Germinal center (tissue), 1 donor: ENCODE results near the gene BEAN1.

Source experiments
- DNase-seq: peaks from one replicate; pipeline ENCODE4 v3.0.0; 2012; ENCODE audit warnings: mixed read lengths, low spot score

The BEAN1 gene, protein sequence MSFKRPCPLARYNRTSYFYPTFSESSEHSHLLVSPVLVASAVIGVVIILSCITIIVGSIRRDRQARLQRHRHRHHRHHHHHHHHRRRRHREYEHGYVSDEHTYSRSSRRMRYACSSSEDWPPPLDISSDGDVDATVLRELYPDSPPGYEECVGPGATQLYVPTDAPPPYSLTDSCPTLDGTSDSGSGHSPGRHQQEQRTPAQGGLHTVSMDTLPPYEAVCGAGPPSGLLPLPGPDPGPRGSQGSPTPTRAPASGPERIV

DNA sequence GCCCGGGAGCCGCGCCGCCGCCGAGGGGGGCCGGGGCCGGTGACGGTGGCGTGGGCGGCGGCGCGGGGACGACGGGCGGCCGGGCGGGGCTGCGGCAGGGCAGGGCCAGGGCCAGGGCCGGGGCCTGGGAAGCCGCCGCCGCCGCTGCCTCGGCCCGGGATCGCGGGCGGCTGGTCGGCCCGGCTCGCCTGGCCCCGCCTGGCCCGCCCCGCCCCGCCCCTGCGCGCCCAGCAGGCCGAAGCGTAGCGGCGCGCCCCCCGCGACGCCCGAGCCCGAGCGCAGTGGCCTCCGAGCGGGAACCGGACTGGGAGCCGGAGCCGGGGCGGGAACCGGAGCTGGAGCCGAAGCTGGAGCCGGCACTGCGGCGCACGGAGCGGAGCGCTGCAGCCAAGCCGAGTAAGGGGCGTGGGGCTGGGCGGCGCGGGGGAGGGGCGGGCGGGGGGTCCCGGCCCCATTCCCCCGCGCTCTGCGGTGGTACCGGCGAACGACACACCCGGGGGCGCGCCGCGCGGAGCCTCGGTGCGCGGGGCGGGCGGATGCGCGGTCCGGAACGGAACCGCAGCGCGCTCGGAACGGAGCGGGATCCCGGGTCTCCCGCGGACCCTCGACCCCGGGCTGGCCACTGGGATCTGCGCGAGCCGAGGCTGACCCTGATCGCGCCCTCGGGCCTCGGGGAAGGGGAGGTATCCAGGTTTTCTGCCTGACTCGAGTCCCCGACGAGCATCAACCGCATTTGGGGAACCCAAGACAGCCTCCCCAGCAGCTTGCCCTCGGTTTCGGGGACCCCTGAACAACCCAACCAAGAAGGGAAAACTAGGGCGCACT is at the start of gene BEAN1:
BEAN1 (plus strand) TSS at position 260 of the 825 bp plus-strand sequence. CDS start 10,382 bp downstream, outside the sequence.
- DNase-seq: no peak

DNA sequence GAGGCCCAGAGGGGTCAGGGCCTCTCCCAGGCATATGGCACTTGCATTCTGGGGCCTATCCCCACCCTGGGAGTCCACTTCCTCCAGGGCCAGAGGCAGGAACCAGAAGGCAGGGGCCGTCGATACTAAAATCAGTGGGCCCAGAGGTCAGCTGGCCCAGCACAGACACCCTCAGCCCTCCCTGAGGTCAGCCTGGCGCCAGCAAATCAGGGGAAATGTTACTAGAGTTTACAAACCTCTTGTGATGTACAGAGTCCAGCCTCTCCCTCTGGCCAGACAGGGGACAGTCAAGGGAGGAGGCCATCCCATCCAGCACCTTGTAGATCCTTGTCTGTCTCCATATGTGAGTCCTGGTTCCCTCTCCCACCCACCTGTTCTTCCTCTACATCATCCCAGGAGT is 49.8 kb upstream of the BEAN1 start:
- DNase-seq: no peak

DNA sequence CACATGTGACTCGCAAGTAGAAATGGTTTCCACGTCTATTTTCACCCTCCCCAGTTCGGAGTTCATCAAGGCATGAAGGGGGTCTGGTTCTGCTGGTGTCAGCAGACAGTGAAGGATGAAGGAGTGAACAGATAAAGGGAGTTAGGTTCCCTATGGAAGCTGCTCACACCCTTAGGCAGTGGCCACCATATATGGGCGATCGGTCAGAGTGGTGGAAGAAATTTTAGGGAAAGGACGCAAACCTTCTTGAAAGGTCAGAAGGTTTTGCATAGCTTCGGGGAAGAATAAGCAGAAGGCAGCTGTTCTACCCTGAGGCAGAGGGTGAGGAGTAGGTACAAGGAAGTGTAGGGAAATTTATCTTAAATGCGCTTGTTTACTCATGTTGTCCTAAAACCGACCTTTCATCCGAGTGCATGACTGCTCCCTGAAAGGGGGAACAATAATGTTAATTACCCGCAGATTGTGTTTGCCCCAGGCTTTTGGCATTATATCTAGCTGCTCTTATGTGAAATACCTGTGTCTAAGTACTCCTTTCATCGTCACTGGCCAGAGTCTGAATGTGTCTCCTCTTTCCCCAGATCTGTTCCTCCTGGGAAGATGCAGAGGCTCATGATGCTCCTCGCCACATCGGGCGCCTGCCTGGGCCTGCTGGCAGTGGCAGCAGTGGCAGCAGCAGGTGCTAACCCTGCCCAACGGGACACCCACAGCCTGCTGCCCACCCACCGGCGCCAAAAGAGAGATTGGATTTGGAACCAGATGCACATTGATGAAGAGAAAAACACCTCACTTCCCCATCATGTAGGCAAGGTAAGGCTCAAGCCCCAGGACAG is 48.1 kb upstream of the BEAN1 start:
- no peak for DNase-seq

DNA sequence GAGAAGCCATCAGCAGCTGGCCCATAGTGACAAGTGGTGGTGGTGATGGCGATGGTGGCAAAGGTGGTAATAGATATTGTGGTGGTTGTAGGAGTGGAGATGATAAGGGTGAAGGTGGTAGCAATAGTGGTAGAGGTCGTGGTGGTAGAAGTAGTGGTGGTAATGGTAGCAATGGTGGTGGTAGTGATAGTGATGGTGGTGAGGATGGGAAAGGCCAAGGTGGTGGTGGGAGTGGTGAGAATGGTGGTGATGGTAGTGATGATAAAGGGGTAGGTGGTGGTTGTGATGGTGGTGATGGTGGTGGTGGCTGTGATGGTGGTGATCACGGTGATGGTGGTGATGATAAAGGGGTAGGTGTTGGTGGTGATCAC is 47.5 kb upstream of the BEAN1 start:
- no peak for DNase-seq

DNA sequence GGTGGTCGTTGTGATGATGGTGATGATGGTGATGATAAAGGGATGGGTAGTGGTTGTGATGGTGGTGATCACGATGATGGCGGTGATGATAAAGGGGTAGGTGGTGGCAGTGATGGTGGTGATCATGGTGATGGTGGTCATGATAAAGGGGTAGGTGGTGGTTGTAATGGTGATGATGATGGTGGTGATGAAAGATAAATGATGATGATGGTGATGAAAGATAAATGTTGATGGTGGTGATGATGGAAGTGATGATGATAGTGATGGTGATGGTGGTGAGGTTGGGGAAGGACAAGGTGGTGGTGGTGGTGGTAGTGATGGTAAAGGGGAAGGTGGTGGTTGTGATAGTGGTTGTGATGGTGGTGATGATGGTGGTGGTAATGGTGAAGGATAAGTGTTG is 46.7 kb upstream of the BEAN1 start:
- no peak for DNase-seq

DNA sequence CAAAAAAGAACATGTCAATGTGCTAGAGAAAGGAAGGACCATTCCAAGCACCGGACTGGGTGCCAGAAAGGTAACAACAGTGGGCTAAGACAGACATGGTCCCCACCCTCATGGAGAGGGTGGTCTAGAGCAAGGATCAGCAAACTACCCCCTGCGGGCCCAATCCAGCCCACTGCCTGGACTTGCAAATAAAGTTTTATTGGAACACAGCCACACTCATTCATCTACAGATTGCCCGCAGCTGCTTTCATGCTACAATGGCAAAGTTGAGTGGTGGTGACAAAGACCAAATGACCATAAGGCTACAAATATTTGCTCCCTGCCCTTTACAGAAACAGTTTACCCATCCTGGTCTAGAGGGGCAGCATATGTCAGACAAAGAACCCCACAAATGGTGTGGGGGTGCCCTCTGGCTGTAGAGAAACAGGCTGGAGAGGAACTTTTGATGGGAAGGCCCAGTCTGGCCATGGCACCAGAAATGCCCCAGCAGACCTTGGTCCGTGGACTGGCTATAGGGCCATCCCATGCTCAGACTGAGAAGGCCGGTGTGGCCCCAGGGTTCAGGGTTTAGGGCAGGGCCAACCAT is 45.4 kb upstream of the BEAN1 start:
- no peak for DNase-seq

DNA sequence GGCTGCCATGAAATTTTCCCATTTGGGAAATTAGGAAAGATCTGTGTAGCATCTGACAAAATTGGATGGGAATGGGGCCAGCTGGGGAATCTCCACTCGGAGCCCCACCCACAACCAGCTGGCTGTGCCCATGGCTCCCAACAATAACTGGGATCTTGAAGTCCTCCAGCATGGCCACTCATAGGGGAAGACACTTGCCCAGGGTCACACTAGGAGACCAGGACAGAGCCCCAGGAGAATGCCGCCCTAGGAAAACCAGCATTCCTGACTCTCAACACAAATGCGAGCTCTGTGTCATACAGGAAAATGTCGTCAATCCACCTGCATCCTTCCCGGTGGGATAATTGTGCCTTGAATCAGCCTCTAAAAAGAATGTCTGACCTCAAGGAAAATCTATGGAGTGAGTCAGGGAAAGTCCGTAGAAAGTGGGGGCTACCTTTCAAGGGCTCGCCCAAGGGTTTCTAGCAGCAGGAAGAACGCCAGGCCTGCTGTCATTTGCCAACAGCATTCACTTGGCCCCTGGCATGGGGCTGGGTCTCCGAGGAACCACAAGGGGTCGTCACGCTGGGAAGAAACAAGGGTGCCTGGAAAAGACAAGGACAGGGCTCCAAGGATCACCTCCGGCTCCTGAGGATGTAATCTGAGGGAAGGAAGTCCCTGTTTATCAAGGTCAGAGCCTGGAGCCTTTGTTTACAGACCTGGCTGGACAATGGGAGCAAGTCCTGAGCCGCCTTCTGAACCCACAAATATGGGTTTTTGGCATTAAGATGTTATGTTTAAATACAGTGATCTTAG is 44.7 kb upstream of the BEAN1 start:
- no peak for DNase-seq

DNA sequence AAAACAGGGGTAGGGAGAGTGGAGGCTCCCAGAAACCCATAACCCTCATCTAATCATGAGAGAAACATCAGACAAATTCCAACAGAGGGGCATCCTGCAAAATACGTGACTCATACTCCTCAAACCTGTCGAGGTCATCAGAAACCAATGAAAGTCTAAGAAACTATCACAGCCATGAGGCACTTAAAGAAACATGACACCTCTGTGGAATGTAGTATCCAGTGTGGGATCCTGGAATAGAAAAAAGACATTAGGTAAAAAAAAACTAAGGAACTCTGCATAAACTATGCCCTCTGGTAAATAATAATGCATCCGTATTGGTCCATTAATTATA is 44.2 kb upstream of the BEAN1 start:
- no peak for DNase-seq

DNA sequence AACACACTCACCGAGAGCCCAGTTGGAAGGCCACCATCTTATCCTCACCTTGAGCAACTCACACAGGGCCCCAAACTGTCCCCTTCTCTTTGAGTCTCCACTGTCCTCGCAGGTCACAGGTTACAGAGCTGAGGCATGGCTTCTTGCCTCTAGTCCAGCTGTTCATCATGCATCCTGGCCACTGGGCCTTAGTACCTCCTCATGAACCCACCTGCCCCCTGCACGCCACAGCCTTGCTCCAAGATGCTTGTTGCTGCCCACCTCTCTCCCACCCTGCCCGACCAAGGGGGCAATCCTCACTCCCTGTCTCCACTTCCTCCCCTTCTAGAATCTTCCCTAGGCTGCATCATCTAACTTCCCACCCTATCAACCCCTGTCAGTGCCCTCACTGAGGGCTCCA is 43.5 kb upstream of the BEAN1 start:
- no peak for DNase-seq

DNA sequence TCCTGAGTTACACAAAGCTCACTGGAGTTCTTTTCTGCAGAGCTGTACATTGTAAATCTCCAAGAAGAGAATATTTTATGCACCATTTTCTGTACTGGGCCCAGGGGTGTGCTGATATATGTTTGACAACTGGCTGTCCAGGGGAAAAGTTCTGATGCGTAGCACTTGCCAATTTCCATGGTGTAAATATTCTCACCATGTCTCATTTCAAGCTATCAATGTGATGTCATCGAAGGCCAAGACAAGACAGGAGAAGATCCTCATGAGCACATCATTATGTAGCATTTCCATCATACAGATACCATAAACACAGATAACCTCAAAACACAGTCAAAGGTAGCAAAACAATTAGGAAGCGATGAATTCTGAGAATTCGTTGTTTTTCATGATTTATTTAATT is 41.7 kb upstream of the BEAN1 start:
- DNase-seq: no peak

DNA sequence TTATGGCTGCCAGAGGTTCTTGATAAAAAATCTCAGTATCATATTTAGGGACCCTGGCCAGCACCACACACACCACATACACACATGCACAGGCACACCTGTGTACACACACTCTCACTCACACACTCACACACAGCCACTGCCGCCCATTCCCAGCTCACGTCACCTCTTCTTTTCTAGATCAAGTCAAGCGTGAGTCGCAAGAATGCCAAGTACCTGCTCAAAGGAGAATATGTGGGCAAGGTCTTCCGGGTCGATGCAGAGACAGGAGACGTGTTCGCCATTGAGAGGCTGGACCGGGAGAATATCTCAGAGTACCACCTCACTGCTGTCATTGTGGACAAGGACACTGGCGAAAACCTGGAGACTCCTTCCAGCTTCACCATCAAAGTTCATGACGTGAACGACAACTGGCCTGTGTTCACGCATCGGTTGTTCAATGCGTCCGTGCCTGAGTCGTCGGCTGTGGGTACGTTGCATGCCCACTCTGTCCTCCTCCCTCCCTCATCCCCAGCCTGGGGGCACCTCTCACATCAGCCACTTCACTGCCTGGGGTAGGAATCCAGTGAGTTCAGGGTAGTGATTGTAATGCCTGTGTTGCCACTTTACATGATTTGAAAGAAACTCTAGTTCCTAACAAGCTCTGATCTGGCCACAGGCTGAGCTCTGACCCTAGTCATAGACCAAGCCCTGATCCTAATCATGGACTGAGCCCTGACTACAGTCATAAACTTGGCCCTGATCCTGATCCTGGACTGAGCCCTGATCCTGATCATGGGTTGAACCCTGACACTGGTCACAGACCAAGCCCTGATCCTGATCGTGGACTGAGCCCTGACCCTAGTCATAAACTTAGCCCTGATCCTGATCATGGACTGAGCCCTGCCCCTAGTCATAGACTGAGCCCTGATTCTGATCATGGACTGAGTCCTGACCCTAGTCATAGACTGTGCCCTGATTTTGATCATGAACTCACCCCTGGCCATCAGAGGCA is 40.2 kb upstream of the BEAN1 start:
- DNase-seq: no peak

DNA sequence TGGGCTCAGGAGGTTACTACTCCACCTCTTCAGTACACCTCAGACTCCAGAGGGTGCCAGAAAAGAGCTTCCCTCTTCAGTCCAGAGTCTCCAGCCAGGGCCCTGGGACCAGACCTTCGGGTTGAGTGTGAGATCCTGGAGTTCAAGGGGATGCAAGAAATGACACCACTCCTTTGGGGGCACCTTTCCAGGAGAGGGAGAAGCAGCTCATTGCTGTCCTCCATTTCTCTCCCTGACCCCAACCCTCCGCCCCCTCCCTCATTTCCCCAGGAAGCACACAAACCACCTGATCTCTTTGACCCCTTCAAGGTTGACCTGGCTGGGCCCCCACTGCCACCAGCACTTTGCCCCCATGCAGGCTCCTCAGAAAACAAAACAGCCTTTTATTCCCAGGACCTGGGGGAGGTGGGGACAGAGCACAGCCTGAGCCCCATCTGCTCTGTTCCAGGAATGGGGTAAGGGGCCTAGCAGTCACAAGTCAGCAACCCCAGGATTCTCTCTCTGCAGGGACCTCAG is 39.2 kb upstream of the BEAN1 start:
- no peak for DNase-seq

DNA sequence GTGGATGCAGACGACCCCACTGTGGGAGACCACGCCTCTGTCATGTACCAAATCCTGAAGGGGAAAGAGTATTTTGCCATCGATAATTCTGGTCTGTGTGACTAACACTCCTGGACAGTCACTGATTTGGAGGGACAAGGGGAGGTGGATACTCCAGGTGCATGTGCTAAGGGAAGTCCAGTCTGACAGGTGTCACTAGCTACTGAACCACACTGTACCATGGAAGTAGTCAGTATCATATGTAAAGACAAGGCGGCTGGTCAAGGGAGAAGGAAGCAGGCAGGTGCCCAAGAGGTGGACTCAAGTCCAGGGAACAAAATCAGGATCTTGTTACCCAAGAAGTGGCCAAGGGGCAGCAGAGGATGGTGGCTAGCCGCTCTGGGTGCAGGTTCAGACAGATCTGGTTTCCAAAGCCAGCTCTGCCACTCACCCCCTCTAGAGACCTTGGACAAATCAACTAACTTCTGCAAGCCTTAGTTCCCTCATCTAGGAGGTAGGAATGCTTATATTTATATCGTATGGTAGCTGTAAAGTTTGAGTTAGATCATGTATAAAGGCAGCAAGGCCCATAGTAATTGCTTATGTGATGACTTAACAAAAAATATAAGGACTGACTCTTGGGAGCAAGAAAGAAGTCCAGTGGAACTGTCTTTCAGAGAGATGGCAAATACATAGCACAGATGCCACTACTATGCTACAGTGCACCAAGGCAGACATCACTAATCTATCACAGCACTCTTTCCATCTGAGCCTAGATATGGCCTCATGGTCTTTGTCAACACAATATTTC is 38.5 kb upstream of the BEAN1 start:
- no peak for DNase-seq

DNA sequence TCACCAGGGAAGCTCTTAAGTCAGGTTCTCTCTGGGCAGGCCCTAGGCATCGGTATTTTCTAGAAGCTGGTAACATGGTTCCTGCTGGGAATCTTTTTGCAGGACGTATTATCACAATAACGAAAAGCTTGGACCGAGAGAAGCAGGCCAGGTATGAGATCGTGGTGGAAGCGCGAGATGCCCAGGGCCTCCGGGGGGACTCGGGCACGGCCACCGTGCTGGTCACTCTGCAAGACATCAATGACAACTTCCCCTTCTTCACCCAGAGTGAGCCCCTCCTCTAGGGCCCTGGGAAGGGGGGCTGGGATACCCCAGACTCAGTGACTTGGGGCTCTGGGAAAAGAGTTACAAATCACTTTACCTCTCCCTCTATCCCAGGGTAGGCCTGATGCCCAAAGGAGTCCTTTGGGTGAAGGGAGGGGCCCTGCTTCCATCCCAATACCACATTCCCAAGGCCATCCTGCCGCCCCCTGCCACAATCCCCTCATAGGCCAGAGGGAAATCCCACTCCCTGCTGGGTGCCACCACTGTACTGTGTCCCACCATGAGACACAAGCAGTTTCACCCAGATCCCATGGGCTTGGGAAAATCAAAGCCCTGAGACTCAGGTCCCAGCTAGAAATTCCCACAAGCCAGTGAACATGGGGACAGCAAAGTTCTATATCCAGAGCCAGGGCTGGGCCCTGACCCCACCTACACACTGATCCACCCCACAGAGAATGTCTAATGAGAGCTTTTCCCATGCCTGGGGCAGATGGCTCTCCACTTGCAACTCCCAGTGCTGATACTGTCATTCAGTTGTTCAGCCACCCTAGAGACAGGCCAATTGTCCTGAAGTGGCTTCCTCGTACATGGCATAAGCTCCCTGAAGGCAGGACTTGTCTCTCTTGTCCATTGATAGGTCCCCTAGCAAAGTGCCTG is 37.6 kb upstream of the BEAN1 start:
- no peak for DNase-seq

DNA sequence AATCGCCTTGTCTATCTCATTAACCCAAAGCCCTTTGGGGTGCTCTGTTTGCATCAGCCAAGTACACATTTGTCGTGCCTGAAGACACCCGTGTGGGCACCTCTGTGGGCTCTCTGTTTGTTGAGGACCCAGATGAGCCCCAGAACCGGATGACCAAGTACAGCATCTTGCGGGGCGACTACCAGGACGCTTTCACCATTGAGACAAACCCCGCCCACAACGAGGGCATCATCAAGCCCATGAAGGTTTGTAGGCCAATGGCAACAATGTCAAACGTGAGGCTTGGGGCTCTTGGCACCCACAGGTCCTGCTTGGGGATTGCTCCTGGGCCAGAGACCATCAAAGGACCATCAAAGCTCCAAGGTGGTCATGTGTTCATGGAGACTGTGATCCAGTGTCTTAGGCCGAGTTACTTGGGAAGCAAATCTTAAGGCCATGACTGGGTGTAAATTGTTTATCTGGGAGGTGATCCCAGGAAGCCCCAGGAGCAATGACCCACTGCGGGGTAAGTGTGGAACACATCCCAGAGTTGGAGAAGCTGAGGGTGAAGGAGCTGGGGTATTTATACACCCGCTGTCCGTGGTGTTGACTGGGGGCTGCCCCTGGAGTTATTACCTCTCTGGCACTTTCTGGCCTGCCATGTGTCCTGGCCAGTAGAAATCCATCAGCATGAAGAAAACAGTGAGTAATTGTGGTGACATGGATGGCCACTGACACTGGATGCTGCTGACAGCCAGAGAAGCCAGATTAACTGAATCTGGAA is 36.6 kb upstream of the BEAN1 start:
- no peak for DNase-seq

DNA sequence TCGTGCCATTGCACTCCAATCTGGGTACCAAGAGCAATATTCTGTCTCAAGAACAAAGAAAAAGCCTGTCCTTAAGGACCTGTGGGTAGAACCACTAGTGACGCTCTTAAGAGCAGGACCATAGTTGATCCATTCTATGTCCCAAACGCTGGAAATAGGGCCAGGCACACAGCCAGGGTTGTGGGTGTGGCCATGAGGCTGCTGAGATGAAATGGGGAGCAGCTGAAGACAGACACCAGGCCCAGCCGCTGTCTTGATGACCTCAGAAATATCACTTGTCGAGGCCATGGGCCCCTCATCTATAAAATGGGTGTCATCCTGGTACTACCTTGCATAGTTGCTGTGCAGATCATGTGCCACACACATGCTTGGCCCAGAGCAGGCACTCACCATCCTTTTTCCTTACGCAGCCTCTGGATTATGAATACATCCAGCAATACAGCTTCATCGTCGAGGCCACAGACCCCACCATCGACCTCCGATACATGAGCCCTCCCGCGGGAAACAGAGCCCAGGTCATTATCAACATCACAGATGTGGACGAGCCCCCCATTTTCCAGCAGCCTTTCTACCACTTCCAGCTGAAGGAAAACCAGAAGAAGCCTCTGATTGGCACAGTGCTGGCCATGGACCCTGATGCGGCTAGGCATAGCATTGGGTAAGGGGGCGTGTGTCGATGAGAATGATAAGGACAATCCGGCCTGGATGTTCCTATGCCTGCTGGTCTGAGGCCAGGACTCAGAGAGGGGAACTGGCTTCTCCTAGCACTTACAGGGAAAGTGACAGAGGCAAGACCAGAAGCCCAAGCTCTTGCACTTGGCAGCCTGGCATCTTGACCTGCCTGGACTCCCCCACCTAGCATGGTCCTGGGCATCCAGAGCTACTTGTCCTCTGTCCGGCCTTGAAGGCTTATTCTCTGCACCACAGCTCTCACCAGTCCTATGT is 35.1 kb upstream of the BEAN1 start:
- no peak for DNase-seq
